ENCODE results near the gene EMP2. TPM values are rescaled to one million over a fixed set of nuclear protein-coding genes. Genes with fewer than 3 reads are reported as not detected.

Gene EMP2
- polyA plus RNA-seq, 2 of the 4 experiments (the other 2 are of a cell fraction): 14.2 to 21.4 TPM

DNA sequence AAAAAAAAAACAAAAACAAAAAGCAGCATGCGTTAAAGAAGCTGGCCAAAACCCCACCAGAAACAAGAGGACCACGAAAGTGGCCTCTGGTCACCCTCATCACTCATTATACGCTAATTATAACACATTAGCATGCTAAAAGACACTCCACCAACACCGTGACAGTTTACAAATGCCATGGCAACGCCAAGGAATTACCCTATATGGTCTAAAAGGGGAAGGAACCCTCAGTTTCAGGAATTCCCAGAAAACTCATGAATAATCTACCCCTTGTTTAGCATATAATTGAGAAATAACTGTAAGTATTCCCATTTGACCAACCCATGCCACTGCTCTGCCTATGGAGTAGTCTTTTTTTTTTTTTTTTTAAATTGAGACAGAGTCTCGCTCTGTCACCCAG lies 77.6 kb downstream of the EMP2 start:
- WGBS (ENCODE audit: missing lambda C conversion rate): 60% methylated on average over 6 of the region's 6 CpGs
- Histone ChIP-seq H3K27ac (no peak overlapping the region), H3K4me2 (no peak overlapping the region), H3K4me1 (no peaks in the 10 kb centered on the region), H3K9me3 (no peaks in the 10 kb centered on the region), H3K4me3 (no peak overlapping the region)
- ChIA-PET POLR2A (no interaction called here), CTCF (no interaction called here)
- FAIRE-seq: no peak
- ATAC-seq: no peak
- no peak for TF ChIP-seq ZC3H11A (IDR thresholded peaks at IDR 0.05)
- TF ChIP-seq CHD4 (IDR thresholded peaks at IDR 0.05; ENCODE audit: borderline replicate concordance): no peak
- TF ChIP-seq NR3C1 (IDR thresholded peaks at IDR 0.05): no peak
- no peak for TF ChIP-seq SMC3 (IDR thresholded peaks at IDR 0.05)
- no peak for TF ChIP-seq BHLHE40 (IDR thresholded peaks at IDR 0.05; ENCODE audit: low read depth, low read length)
- TF ChIP-seq NPAS2 (CRISPR knock-in tag; IDR thresholded peaks at IDR 0.05; ENCODE audit: borderline replicate concordance): no peak
- no peak for TF ChIP-seq MYC (IDR thresholded peaks at IDR 0.05; ENCODE audit: borderline replicate concordance, low read length)
- TF ChIP-seq, protein P1, sequence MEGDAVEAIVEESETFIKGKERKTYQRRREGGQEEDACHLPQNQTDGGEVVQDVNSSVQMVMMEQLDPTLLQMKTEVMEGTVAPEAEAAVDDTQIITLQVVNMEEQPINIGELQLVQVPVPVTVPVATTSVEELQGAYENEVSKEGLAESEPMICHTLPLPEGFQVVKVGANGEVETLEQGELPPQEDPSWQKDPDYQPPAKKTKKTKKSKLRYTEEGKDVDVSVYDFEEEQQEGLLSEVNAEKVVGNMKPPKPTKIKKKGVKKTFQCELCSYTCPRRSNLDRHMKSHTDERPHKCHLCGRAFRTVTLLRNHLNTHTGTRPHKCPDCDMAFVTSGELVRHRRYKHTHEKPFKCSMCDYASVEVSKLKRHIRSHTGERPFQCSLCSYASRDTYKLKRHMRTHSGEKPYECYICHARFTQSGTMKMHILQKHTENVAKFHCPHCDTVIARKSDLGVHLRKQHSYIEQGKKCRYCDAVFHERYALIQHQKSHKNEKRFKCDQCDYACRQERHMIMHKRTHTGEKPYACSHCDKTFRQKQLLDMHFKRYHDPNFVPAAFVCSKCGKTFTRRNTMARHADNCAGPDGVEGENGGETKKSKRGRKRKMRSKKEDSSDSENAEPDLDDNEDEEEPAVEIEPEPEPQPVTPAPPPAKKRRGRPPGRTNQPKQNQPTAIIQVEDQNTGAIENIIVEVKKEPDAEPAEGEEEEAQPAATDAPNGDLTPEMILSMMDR (IDR thresholded peaks at IDR 0.05): no peak
- no peak for TF ChIP-seq KDM5A (IDR thresholded peaks at IDR 0.05)
- no peak for TF ChIP-seq ZFP36 (IDR thresholded peaks at IDR 0.05; ENCODE audit: borderline replicate concordance, partially characterized antibody)
- TF ChIP-seq CBX2 (IDR thresholded peaks at IDR 0.05; ENCODE audit: borderline replicate concordance, low read depth): no peak
- no peak for TF ChIP-seq EHMT2 (IDR thresholded peaks at IDR 0.05; ENCODE audit: low read depth)
- TF ChIP-seq POLR2AphosphoS2 (conservative IDR thresholded peaks at IDR 0.05; ENCODE audit: low read length): no peak
- no peak for TF ChIP-seq FOXS1 (CRISPR knock-in tag; IDR thresholded peaks at IDR 0.05)
- TF ChIP-seq HOXA7 (CRISPR knock-in tag; IDR thresholded peaks at IDR 0.05): no peak
- TF ChIP-seq, protein P2, sequence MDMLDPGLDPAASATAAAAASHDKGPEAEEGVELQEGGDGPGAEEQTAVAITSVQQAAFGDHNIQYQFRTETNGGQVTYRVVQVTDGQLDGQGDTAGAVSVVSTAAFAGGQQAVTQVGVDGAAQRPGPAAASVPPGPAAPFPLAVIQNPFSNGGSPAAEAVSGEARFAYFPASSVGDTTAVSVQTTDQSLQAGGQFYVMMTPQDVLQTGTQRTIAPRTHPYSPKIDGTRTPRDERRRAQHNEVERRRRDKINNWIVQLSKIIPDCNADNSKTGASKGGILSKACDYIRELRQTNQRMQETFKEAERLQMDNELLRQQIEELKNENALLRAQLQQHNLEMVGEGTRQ (IDR thresholded peaks at IDR 0.05): no peak
- TF ChIP-seq, protein P3, sequence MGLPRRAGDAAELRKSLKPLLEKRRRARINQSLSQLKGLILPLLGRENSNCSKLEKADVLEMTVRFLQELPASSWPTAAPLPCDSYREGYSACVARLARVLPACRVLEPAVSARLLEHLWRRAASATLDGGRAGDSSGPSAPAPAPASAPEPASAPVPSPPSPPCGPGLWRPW (IDR thresholded peaks at IDR 0.05): no peak
- TF ChIP-seq, protein P4, sequence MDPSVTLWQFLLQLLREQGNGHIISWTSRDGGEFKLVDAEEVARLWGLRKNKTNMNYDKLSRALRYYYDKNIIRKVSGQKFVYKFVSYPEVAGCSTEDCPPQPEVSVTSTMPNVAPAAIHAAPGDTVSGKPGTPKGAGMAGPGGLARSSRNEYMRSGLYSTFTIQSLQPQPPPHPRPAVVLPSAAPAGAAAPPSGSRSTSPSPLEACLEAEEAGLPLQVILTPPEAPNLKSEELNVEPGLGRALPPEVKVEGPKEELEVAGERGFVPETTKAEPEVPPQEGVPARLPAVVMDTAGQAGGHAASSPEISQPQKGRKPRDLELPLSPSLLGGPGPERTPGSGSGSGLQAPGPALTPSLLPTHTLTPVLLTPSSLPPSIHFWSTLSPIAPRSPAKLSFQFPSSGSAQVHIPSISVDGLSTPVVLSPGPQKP (IDR thresholded peaks at IDR 0.05; ENCODE audit: low read depth, low read length): no peak
- TF ChIP-seq CEBPB (IDR thresholded peaks at IDR 0.05): no peak
- TF ChIP-seq, protein P5, sequence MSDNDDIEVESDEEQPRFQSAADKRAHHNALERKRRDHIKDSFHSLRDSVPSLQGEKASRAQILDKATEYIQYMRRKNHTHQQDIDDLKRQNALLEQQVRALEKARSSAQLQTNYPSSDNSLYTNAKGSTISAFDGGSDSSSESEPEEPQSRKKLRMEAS (IDR thresholded peaks at IDR 0.05): no peak
- no peak for DNase-seq (ENCODE audit: low read depth in 1 of 2, low spot score in 1 of 2)

DNA sequence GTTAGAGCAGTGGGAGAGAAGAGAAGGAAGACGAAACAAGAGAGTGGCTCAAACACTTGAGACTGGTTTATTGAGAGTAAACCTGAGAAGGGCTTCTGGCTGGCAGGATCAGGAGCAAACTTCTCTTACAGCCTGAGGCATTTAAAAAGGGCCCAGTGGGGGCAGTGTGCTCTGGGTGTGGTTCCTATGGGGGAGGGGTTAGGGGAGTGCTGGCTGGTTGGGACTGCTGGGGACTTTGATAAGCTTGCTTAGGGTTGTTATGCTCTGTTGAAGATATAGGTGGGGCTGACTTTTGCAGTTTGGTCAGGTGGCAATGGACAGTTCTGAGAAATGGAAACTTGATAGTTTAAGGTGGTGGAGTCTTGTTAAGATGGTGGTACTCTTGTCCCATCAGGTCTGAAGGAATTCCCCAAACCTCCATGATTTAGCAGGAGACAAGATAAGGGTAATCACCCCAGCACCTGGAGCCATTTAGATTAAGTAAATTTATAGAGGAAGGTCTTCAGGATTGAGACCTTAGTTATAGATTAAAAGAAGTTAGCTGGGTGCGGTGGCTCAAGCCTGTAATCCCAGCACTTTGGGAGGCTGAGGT lies 79.3 kb downstream of the EMP2 start:
- Histone ChIP-seq H3K27ac (no peak overlapping the region), H3K4me2 (no peak overlapping the region), H3K9me3 (0 out of 3 replicates have a peak, but pooled peaks cover under 1% of the 10 kb centered on the region), H3K4me1 (no peaks in the 10 kb centered on the region), H3K4me3 (no peak overlapping the region)
- WGBS (ENCODE audit: missing lambda C conversion rate): 84% methylated on average over 2 of the region's 2 CpGs
- DNase-seq (ENCODE audit: low read depth in 1 of 2, low spot score in 1 of 2): no peak
- ChIA-PET POLR2A (no interaction called here), CTCF (interaction anchor here (1.7 kb wide), 1 partner anchor 8 kb away, joined by 6 read pairs; no protein-coding TSS in a partner anchor)
- FAIRE-seq: no peak
- ATAC-seq: no peak
- TF ChIP-seq FOSL2 (IDR thresholded peaks at IDR 0.05): no peak
- no peak for TF ChIP-seq FOSL2 (CRISPR knock-in tag; IDR thresholded peaks at IDR 0.05)
- TF ChIP-seq, protein P6, sequence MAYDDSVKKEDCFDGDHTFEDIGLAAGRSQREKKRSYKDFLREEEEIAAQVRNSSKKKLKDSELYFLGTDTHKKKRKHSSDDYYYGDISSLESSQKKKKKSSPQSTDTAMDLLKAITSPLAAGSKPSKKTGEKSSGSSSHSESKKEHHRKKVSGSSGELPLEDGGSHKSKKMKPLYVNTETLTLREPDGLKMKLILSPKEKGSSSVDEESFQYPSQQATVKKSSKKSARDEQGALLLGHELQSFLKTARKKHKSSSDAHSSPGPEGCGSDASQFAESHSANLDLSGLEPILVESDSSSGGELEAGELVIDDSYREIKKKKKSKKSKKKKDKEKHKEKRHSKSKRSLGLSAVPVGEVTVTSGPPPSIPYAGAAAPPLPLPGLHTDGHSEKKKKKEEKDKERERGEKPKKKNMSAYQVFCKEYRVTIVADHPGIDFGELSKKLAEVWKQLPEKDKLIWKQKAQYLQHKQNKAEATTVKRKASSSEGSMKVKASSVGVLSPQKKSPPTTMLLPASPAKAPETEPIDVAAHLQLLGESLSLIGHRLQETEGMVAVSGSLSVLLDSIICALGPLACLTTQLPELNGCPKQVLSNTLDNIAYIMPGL (CRISPR knock-in tag; IDR thresholded peaks at IDR 0.05; ENCODE audit: borderline replicate concordance): no peak
- TF ChIP-seq KDM5A (IDR thresholded peaks at IDR 0.05): no peak
- TF ChIP-seq SMC3 (IDR thresholded peaks at IDR 0.05): no peak
- no peak for TF ChIP-seq POLR2AphosphoS2 (conservative IDR thresholded peaks at IDR 0.05; ENCODE audit: low read length)
- TF ChIP-seq MAZ (IDR thresholded peaks at IDR 0.05; ENCODE audit: borderline replicate concordance, low read depth, low read length): no peak
- TF ChIP-seq, protein P3 (IDR thresholded peaks at IDR 0.05): no peak
- TF ChIP-seq, protein P7, sequence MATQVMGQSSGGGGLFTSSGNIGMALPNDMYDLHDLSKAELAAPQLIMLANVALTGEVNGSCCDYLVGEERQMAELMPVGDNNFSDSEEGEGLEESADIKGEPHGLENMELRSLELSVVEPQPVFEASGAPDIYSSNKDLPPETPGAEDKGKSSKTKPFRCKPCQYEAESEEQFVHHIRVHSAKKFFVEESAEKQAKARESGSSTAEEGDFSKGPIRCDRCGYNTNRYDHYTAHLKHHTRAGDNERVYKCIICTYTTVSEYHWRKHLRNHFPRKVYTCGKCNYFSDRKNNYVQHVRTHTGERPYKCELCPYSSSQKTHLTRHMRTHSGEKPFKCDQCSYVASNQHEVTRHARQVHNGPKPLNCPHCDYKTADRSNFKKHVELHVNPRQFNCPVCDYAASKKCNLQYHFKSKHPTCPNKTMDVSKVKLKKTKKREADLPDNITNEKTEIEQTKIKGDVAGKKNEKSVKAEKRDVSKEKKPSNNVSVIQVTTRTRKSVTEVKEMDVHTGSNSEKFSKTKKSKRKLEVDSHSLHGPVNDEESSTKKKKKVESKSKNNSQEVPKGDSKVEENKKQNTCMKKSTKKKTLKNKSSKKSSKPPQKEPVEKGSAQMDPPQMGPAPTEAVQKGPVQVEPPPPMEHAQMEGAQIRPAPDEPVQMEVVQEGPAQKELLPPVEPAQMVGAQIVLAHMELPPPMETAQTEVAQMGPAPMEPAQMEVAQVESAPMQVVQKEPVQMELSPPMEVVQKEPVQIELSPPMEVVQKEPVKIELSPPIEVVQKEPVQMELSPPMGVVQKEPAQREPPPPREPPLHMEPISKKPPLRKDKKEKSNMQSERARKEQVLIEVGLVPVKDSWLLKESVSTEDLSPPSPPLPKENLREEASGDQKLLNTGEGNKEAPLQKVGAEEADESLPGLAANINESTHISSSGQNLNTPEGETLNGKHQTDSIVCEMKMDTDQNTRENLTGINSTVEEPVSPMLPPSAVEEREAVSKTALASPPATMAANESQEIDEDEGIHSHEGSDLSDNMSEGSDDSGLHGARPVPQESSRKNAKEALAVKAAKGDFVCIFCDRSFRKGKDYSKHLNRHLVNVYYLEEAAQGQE (IDR thresholded peaks at IDR 0.05): no peak
- TF ChIP-seq CEBPB (IDR thresholded peaks at IDR 0.05): no peak
- TF ChIP-seq ESRRA (IDR thresholded peaks at IDR 0.05; ENCODE audit: borderline replicate concordance, low read length): no peak
- TF ChIP-seq BHLHE40 (IDR thresholded peaks at IDR 0.05; ENCODE audit: low read depth, low read length): no peak
- no peak for TF ChIP-seq TP53 (CRISPR knock-in tag; IDR thresholded peaks at IDR 0.05)

Measured in A549 (cell line).